ENCODE measurements around the gene PDZD4. TPM values are rescaled to one million over a fixed set of nuclear protein-coding genes. Genes with fewer than 3 reads are reported as not detected.

Gene PDZD4, protein sequence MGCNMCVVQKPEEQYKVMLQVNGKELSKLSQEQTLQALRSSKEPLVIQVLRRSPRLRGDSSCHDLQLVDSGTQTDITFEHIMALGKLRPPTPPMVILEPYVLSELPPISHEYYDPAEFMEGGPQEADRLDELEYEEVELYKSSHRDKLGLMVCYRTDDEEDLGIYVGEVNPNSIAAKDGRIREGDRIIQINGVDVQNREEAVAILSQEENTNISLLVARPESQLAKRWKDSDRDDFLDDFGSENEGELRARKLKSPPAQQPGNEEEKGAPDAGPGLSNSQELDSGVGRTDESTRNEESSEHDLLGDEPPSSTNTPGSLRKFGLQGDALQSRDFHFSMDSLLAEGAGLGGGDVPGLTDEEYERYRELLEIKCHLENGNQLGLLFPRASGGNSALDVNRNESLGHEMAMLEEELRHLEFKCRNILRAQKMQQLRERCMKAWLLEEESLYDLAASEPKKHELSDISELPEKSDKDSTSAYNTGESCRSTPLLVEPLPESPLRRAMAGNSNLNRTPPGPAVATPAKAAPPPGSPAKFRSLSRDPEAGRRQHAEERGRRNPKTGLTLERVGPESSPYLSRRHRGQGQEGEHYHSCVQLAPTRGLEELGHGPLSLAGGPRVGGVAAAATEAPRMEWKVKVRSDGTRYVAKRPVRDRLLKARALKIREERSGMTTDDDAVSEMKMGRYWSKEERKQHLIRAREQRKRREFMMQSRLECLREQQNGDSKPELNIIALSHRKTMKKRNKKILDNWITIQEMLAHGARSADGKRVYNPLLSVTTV
- 7.7 TPM for total RNA-seq (ENCODE audit: insufficient read depth, low replicate concordance)

DNA sequence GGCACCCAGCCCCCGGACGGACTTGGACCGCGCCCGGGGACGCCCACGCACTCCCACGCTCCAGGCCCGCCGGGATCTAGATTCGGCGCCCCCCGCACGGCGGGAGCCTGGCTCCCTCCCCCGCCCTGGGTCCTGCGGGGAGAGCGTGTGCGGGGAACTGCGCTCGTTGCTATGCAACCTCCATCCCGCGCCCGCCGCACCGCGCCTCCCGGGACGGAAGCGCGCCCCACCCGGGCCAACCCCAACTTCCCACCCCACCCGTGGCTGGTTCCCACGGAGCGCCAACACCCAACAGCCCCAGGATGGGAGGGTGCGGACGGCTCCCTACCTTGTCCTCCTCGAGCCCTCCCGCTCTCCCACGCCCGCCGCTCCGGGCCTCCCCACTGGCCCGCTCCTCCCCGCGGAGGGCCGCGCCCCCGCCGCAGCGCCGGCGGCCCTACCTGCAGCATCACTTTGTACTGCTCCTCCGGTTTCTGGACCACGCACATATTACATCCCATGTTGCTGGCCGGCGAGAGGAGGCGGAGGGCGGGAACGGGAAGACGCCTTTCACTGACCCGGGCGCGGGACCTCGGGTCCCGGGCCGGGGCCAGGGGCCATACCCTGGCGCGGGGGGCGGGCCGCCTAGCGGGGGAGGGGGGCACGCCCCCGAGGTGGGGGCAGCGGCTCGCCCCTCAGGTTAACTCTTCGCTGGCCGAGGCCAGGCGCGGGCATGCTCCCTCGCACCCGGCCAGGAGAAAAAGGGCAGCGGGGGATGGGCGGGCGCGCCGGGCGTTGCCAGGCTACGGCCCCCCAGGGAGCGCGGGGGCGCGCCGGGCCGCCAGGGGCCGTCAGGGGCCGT, at the start of gene PDZD4:
Gene PDZD4, minus strand, starts transcription at position 746 of the 841 bp plus-strand sequence. Its CDS starts 246 bp downstream, at position 500.
- no peak for DNase-seq (ENCODE audit: low spot score)

DNA sequence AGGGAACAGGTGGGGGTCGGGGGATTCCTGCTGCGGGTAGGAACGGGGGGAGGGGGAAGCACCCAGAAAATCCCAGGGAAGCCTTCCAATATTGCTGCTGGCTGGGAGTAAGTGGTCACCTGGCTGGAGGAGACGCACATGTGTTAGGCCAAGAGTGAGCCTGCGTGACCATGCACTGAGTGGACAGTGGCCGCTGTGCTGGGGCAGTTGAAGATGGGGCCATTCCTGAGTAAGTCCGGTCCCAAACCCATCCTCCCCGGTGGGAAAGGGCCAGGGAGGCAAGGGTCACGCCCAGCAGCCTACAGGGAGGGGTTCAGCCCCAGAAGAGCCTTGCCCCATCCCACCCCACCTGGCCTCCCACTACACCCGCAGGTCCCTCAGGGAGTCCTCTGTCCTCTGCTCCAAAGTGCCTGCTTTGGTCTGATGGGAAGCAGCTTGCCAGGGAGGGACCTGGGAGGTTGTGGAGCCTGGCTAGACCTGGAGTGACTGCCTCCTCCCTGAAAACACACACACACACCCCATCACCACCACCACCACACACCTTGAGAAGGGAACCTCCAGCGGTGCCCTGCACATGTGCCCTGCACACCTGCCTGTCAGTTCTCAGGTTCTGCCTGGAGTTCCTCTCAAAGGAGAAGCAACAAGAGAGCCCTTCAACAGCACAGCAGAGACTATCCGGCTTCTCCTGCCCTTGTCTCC, 49.5 kb upstream of the PDZD4 start:
- no peak for DNase-seq (ENCODE audit: low spot score)

DNA sequence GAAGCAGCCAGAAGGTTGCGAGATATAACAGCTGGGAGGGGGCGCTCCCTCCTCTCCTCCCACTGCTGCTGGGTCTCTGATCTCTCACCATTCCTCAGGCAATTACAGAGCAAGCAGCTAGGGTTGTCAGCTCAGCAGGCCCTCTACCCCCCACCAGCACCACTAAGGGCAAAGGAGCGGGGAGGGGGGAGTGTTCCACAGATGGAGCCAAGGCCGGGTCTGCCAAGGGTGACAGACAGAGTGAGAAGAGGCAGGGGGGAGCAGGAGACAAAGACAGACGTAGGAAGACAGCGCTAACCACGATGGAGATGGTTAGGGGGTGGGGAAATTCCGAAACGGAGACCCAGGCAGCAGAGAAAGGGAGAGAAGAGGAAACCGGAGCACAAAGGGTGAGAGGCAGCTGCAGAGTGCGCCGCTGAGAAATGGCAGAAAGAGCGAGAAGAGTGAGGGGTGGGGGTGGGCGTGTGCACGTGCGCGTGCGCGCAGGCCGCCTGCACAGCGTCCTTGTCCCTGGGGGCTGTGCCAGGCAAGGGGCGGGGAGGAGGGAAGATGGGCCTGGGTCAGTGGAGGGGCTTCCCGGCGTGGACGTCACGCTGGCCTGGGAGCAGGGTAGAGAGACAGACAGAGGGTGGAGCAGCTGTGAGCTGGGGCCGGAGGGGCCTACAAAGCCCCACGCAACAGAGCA, 48.8 kb upstream of the PDZD4 start:
- DNase-seq (ENCODE audit: low spot score): peak; percentile 36

DNA sequence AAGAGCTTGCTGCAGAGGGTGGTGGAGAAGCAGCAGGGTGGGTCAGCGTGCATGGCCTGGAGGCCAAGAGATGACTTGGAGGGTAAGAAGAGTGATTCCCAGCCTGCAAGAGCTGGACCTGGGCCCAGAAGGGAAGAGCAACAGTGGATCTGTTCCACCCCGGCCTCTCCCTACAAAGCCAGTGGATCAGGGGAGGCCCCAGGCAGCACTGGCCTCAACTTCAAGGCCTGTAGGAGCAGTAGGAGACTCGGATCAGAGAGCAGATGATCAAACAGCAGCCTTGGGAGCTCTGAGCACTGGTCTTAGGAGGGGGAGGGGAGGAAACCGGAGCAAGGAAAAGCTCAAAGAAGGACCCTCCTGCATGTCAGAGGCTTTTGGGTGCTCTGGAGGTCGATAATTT, 48.0 kb upstream of the PDZD4 start:
- DNase-seq (ENCODE audit: low spot score): peak; percentile 82

DNA sequence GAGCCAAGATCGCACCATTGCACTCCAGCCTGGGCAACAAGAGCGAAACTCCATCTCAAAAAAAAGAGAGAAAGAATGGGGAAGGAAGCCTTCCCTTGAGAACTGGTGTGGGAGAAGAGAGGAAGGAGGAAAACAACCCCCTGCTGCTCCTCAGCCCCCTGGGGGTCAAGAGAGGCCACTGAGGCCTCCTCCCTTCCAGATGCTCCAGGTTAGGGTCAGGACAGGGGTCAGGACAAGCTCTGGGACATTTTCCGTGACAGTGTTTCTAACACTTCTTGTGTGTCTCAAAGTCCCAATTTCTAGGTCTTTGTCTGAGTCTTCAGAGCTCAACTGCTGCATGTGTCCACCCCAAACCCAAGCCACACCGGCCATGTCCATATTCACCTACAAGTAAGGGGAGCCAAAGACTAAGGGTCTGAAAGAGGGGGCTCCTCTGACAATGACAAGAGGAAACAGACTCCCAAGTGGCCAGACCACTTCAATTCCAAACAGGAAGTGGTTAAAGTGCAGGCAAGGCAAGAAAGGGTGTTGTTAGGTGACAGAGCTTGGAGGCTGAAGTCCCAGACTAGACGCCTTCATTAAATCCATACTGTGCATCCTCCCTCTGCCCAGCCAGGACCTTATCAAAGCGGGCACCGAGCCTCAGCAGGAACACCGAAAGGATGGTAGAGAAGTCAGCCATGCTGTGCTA, 47.4 kb upstream of the PDZD4 start:
- no peak for DNase-seq (ENCODE audit: low spot score)

DNA sequence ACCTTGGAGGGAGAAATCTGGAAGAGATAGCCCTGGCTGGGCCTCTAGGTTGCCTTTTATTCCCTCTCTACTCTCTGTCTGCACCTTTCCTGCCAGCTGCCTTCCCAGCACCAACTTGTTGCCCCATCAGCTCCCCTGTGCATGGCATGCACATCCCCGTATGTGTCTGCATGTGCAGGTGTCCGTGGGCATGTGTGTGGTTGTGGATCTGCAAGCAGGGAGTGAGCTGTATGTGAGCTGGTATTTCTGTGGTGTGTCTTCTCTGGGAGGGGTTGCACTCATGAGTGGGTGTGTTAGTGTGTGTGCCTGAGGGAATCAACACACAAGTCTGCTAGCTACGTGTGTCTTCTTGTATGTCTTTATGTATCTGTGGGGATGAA, 45.8 kb upstream of the PDZD4 start:
- DNase-seq (ENCODE audit: low spot score): no peak

DNA sequence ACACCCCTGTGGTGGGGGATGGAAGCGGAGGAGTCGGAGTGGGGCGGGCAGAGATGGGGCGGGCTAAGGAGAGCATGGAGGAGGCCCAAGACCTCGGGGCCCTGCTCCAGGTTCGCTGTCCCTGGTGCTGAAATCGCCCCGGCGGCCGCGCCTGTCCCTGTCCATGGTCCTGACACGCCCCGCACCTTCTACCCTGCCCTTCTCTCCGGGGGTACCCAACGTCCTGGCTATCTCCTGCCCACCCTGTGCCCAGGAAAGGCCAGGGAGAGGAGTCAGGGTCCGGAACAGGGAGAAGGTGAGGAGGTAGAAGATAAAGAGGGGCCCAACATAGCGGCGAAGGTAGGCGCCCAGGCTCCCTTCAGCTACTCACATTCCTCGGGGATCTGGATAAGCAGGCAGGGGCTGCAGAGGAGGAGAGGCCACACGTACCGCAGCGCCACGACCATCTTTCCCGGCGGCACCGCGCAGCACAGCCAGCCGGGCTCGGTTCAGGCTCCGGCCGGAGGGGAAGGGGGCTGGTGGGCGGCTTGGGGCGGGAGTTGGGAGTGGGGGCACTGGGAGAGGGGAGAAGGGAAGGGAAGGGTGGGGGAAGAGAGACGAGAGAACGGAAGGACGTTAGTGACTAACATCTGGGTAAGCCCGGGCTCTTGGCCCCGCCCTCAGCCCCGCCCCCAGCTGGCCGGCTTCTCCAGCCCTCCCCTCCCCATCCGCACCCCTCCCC, 45.2 kb upstream of the PDZD4 start:
- peak; percentile 40 for DNase-seq (ENCODE audit: low spot score)

DNA sequence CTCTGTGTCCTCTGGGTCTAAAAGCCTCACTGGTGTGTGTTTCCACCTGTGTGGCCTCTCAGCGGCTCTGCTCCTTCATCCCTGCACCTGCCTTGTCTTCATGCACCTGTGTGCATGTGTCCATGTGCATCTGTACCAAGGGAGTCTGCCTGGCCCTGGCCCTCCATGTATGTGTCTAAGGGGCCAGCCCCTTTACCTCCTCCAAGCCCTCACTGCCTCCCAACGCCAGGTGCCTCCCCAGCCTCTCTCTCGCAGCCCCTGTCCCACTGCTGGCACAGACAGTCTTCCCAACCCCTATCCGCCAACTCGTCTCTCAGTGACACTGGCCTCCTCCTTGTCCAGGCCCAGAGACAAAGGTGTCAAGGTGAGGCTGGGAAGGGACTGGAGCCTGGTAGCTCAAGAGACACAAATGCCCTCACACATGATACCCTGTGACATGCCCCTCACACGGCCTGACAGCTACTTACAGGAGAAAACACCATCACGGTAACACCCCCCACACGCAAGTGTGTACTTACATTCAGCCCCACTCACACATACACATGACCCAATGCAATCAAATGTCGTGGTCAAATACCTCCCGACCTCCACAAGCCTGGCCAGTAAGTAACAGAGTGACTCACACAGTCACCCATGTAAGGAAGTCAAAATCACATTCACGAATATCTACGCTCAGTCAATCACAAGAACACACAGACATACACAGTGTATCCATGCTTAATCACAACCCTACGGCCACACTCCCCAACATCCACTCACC, 44.2 kb upstream of the PDZD4 start:
- DNase-seq (ENCODE audit: low spot score): no peak

DNA sequence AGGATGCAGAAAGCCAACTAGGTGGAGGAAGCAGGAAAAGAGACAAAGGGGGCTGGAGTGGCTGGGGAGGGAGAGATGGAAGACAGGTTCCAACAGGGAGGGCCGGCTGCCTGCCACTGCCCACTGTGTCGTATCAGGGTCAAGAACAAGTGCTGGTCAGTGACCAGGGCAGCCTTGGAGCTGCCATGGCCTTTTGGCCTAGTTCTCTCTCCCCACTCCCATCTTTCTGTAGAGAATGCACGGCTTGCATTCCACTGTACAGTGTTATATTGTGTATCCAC, 43.7 kb upstream of the PDZD4 start:
- no peak for DNase-seq (ENCODE audit: low spot score)

DNA sequence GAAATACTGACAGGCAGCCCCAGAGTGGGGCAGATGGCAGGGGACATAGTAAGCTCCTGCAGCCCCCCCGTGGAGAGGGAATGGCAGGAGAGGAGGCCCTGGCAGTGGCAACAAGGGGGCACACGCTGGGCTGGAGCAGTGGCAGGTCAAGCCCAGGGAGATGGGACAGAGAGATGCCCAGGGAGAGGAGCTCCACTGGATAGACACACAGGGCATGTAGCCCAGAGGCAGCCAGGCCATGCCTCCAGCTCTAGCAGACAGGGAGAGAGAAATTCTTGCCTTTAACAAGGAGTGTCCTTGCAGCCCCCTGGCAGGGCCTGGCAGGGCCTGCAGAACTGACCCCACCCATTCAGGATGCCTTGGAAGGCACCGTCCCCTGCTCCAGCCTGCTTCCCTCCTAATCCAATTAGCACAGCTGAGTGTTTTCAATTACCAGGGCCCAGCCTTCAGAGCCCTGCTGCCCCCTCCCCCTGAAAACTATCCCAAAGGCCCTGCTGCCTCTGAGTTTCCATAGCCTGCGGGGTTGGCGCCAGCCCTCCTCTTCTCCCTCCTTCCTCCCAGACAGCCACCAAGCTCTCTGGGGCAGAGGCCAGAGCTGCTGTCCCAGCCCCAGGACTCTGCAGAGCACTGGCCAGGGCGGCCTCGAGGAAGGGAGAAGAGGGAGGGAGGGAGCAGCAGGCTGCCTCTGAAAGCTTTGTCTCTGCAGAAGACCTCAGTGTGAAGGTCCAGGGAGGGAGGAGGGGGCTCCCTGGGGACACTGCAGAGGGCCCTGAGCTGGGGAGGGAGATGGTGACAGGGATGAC, 43.1 kb upstream of the PDZD4 start:
- no peak for DNase-seq (ENCODE audit: low spot score)

DNA sequence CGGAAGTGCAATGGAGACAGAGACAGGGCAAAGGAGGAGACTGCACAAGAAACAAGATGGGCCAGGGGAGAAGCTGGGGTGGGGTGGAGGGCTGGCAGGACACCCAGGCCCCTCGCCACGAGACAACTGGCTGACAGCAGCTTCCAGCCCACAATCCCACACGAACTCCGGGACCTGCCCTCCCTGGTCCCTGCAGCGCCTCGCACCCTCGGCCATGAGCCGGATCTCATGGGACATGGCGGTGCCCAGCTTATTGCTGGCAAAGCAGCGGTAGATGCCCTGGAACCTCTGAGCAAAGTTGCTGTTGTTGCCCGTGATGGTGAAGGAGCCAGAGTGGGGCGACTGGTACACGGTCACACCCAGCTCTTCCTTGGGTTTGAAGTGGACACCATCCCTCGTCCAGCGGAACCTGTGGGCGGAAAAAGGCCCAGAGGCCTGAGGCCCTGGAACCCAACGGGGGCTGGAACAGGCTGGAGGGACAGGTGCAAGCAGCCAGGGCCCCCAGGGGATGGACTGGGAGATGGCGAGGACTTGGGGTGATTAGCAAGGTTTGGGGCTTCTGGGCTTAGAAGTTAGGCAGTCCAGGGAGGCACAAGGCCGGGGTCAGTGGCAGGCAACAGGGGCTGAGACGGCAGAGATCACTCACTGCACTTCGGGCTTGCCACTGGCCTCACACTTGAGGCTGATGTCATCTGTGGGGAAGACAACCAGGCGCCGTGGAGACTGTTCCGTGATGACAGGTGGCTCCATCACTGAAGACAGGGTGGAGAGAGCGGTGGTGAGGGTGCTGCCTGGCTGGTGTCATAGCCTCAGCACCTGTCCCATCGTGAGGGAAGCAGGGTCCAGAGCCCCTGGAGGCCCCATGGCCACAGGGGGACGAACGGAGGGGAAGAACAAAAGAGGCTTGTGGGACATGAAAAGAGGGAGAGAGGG, 41.9 kb upstream of the PDZD4 start:
- DNase-seq (ENCODE audit: low spot score): no peak

DNA sequence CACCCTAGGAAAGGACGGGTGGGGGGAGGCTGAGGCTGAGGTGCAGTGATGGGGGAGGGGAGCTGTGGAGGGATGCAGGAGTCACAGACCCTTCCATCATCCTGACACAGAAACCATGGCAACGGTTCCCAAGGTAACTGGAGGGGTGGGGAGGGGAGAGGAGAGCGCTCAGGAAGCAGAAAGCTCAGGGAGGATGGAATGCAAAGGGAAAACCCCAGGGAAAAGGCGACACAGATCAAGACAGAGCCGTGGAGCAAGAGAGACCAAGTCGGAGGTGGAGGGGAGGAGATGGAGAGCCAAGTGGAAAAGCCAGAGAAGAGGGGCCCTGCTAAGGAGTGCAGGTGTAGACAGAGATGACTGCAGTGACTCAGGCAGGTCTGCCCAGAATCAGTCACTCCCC, 41.1 kb upstream of the PDZD4 start:
- no peak for DNase-seq (ENCODE audit: low spot score)

DNA sequence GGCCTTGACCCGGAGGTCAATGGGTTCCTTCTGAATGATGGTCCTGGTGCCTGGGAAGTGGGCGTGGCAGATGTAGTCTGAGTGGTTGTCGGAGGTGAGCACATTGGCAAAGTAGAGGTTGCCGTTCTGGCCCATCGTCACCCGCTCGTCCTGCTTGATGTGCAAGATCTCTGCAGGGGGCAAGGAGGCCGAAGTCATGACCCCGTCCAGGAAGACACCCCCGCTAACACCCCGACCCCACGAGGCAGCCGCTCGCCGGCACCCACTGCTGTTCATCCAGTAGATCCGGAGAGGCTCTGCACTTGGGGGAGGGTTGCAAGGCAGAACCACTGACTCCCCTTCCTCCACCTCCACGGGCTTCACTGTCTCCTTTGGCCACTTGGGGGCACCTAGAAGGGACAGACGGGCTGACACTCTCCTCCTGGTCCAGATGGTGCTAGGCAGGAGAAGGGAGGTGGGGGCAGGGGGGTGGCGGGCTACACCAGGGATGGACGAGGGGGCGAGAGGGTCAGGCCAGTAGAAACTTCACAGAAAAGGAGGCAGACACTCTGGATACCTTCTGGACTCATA, 40.5 kb upstream of the PDZD4 start:
- no peak for DNase-seq (ENCODE audit: low spot score)

DNA sequence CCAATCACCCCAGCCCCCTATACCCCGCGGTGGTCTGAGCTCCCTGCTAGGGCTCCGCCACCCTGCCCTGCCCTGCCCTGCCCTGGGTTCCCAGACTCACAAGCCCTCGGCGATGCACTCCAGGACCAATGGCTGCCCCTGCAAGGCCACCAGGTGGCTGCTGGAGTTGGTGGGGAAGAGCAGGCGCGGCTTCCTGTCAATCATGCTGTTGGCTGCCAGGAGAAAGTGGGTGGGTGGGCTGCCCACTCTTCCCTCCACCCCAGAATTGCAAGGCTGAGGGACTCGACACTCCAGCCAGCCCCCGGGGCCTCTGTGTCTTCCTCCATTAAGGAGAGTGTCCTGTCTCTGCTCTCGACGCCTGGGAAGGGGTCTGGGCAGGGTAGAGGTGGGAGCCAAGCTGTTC, 39.9 kb upstream of the PDZD4 start:
- DNase-seq (ENCODE audit: low spot score): no peak

DNA sequence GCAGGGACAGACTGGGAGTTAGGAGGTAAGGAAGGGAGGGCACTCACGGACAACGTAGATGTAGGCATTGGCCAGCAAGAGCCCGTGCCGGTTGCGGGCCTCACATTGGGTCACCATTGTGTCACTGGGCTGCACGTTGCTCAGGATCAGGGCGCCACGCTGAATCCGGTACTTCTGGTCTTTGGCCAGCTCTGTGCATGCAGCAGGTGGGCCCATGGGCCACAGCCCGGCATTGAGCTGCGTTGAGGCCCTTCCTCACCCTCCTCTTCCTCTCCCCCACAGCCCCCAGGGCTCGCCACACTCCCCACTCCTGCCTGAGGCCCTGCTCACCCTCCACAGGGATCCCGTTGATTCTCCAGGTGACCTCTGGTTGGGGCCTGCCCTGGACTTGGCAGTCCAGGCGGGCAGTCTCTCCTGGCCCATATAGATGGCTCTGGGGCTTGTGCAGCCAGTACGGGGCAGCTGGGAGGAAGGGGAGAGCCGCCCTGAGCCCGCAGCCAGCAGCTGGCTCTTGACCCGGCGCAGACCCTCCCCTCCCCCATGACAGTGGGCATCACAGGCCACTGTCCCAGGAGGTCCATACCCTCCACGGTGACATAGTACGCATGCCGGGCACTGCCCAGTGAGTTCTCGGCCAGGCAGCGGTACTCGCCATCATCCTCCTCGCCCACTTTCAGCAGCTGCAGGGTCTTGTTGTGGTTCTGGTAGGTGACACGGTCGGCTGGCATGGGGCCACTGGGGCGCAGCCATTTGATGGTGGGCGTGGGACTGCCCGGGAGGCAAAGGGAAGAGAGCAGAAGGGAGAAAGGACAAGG, 39.3 kb upstream of the PDZD4 start:
- DNase-seq (ENCODE audit: low spot score): no peak
